ENCODE data around the gene ZNF668.

- TF ChIP-seq, protein P1, sequence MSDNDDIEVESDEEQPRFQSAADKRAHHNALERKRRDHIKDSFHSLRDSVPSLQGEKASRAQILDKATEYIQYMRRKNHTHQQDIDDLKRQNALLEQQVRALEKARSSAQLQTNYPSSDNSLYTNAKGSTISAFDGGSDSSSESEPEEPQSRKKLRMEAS (IDR thresholded peaks at IDR 0.05), result no peak
- TF ChIP-seq YY1 (IDR thresholded peaks at IDR 0.05; ENCODE audit: low read depth) (no peak), EP300 (IDR thresholded peaks at IDR 0.05; ENCODE audit: borderline replicate concordance) (no peak), TAF1 (IDR thresholded peaks at IDR 0.05; ENCODE audit: low read depth) (no peak), USF1 (IDR thresholded peaks at IDR 0.05) (no peak), CREB1 (IDR thresholded peaks at IDR 0.05; ENCODE audit: low read depth) (no peak), RAD21 (IDR thresholded peaks at IDR 0.05; ENCODE audit: low read depth) (no peak), ZBTB7A (IDR thresholded peaks at IDR 0.05; ENCODE audit: low read depth) (no peak), FOXM1 (IDR thresholded peaks at IDR 0.05; ENCODE audit: borderline replicate concordance, low read depth) (no peak)
- TF ChIP-seq, protein P2, sequence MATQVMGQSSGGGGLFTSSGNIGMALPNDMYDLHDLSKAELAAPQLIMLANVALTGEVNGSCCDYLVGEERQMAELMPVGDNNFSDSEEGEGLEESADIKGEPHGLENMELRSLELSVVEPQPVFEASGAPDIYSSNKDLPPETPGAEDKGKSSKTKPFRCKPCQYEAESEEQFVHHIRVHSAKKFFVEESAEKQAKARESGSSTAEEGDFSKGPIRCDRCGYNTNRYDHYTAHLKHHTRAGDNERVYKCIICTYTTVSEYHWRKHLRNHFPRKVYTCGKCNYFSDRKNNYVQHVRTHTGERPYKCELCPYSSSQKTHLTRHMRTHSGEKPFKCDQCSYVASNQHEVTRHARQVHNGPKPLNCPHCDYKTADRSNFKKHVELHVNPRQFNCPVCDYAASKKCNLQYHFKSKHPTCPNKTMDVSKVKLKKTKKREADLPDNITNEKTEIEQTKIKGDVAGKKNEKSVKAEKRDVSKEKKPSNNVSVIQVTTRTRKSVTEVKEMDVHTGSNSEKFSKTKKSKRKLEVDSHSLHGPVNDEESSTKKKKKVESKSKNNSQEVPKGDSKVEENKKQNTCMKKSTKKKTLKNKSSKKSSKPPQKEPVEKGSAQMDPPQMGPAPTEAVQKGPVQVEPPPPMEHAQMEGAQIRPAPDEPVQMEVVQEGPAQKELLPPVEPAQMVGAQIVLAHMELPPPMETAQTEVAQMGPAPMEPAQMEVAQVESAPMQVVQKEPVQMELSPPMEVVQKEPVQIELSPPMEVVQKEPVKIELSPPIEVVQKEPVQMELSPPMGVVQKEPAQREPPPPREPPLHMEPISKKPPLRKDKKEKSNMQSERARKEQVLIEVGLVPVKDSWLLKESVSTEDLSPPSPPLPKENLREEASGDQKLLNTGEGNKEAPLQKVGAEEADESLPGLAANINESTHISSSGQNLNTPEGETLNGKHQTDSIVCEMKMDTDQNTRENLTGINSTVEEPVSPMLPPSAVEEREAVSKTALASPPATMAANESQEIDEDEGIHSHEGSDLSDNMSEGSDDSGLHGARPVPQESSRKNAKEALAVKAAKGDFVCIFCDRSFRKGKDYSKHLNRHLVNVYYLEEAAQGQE (IDR thresholded peaks at IDR 0.05; ENCODE audit: low read depth), result no peak
Measured at GRCh38 chr16:31052114-31052513, 21.9 kb downstream of the ZNF668 start.

Measured in Ishikawa (cell line).